ENCODE data around the gene SGF29. TPM values are rescaled to one million over a fixed set of nuclear protein-coding genes. Genes with fewer than 3 reads are reported as not detected.

SGF29 gene
- polyA plus RNA-seq, 2 of the 4 experiments (the other 2 are of a cell fraction) = 3.3 to 19.3 TPM

- H3K4me3 ChIP-seq = no peak overlapping the region
- no peak for DNase-seq (ENCODE audit: low read depth in 1 of 2, low spot score in 1 of 2)
- ChIA-PET CTCF (interaction anchor here (0.5 to 1.4 kb wide), 4 partner anchors 15 to 612 kb away, joined by 3 read pairs; no protein-coding TSS in a partner anchor), POLR2A (no interaction called here)
- H3K4me1 ChIP-seq = no peaks in the 10 kb centered on the region
- no peak for FAIRE-seq
- H3K9me3 ChIP-seq = no peaks in the 10 kb centered on the region
- H3K27ac ChIP-seq = no peak overlapping the region
- ATAC-seq = no peak
- TF ChIP-seq RARB (CRISPR knock-in tag; IDR thresholded peaks at IDR 0.05) = no peak
- TF ChIP-seq BHLHE40 (IDR thresholded peaks at IDR 0.05; ENCODE audit: low read depth, low read length) = no peak
- TF ChIP-seq REST (IDR thresholded peaks at IDR 0.05) = no peak
- no peak for TF ChIP-seq EHMT2 (IDR thresholded peaks at IDR 0.05; ENCODE audit: low read depth)
- TF ChIP-seq JUNB (IDR thresholded peaks at IDR 0.05) = no peak
- TF ChIP-seq ZSCAN20 (CRISPR knock-in tag; IDR thresholded peaks at IDR 0.05) = no peak
- TF ChIP-seq TFCP2L1 (CRISPR knock-in tag; IDR thresholded peaks at IDR 0.05) = no peak
- TF ChIP-seq SREBF2 (IDR thresholded peaks at IDR 0.05) = no peak
- no peak for TF ChIP-seq HOXB5 (CRISPR knock-in tag; IDR thresholded peaks at IDR 0.05)
- TF ChIP-seq NR3C1 (IDR thresholded peaks at IDR 0.05) = no peak
- no peak for TF ChIP-seq HDAC2 (IDR thresholded peaks at IDR 0.05)
- TF ChIP-seq CEBPB (IDR thresholded peaks at IDR 0.05) = no peak
- no peak for TF ChIP-seq RNF2 (IDR thresholded peaks at IDR 0.05; ENCODE audit: borderline replicate concordance, low read depth)
- TF ChIP-seq CHD2 (IDR thresholded peaks at IDR 0.05; ENCODE audit: low read length, partially characterized antibody) = no peak
- no peak for TF ChIP-seq FOXS1 (CRISPR knock-in tag; IDR thresholded peaks at IDR 0.05)
- H3K4me2 ChIP-seq = no peak overlapping the region
- WGBS (ENCODE audit: missing lambda C conversion rate) = 68% methylated on average over 8 of the region's 8 CpGs
These were observed 48.9 kb upstream of the SGF29 start for GRCh38 chr16:28504707-28505404.

- ChIA-PET CTCF (interaction anchor here (0.5 to 1.2 kb wide), 3 partner anchors 15 to 613 kb away, joined by 3 read pairs; no protein-coding TSS in a partner anchor), POLR2A (no interaction called here)
- H3K27ac ChIP-seq = no peak overlapping the region
- FAIRE-seq (no peak), ATAC-seq (no peak), DNase-seq (ENCODE audit: low read depth in 1 of 2, low spot score in 1 of 2) (no peak)
- H3K9me3 ChIP-seq = no peaks in the 10 kb centered on the region
- 55% methylated on average over 14 of the region's 14 CpGs for WGBS (ENCODE audit: missing lambda C conversion rate)
- no peak overlapping the region for H3K4me3 ChIP-seq
- TF ChIP-seq EP300 (IDR thresholded peaks at IDR 0.05) = no peak
- no peak for TF ChIP-seq ESRRA (IDR thresholded peaks at IDR 0.05; ENCODE audit: borderline replicate concordance, low read length)
- no peak for TF ChIP-seq TP53 (CRISPR knock-in tag; IDR thresholded peaks at IDR 0.05)
- no peak for TF ChIP-seq PBX3 (IDR thresholded peaks at IDR 0.05)
- TF ChIP-seq MYC (IDR thresholded peaks at IDR 0.05; ENCODE audit: borderline replicate concordance, low read length) = no peak
- TF ChIP-seq PHF8 (IDR thresholded peaks at IDR 0.05; ENCODE audit: borderline replicate concordance, low read depth) = no peak
- TF ChIP-seq ELK1 (IDR thresholded peaks at IDR 0.05; ENCODE audit: low read depth, low read length) = no peak
- no peaks in the 10 kb centered on the region for H3K4me1 ChIP-seq
- H3K4me2 ChIP-seq = no peak overlapping the region
These were observed 48.1 kb upstream of the SGF29 start for GRCh38 chr16:28505489-28506137.

Data from A549 (cell line).